A549 (cell line): ENCODE data around the gene CD36.

Experiments
- CHD2 ChIP-seq: fragments of 150-350 bp; IDR thresholded peaks from 2 replicates; pipeline ENCODE4 v1.6.1; 2014; ENCODE audit warnings: low read length; ENCODE audit not compliant: partially characterized antibody
- POLR2A ChIP-seq: IDR thresholded peaks from 2 replicates; pipeline ENCODE4 v1.6.1; 2012; ENCODE audit warnings: mild to moderate bottlenecking, low read length
- RCOR1 ChIP-seq: fragments of 150-350 bp; IDR thresholded peaks from 2 replicates; pipeline ENCODE4 v1.6.1; 2014; ENCODE audit warnings: antibody characterized with exemption, low read length, low read depth
- SMC3 ChIP-seq: fragments of >200 bp; sonication (Bioruptor Twin); formaldehyde crosslinking; IDR thresholded peaks from 3 replicates; pipeline ENCODE4 v1.6.1; 2018; ENCODE audit warnings: inconsistent platforms
- TF ChIP-seq, protein P1 (sequence below): fragments of >200 bp; sonication (Bioruptor Twin); formaldehyde crosslinking; IDR thresholded peaks from 3 replicates; pipeline ENCODE4 v1.5.1; 2016

DNA sequence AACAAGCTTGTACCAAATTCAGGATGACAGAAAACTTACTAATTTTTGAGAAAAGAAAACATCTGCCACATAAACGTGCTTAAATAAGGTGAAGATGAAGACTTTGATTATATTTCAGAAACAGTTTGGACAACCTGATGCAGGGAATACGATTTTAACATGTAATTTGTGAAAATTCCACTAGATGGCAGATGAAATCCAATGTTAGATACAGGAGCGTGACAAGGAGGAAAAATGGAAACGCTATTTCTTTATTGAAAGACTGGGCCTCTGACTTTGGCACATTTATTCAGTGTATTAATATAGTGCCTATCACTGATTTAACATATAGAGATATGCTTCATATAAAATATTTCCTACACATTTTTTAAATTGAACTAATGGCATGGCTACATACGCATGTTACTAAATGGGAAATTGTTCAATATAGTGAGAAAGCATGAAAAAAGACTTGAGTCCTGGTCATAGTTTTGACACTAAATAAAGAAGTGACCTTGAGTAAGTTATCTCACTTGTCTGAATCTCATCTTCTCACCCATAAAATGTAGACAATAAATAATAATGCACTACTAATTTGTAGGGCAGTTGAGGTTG lies 60.7 kb downstream of the CD36 start:
- TF ChIP-seq, protein P1, sequence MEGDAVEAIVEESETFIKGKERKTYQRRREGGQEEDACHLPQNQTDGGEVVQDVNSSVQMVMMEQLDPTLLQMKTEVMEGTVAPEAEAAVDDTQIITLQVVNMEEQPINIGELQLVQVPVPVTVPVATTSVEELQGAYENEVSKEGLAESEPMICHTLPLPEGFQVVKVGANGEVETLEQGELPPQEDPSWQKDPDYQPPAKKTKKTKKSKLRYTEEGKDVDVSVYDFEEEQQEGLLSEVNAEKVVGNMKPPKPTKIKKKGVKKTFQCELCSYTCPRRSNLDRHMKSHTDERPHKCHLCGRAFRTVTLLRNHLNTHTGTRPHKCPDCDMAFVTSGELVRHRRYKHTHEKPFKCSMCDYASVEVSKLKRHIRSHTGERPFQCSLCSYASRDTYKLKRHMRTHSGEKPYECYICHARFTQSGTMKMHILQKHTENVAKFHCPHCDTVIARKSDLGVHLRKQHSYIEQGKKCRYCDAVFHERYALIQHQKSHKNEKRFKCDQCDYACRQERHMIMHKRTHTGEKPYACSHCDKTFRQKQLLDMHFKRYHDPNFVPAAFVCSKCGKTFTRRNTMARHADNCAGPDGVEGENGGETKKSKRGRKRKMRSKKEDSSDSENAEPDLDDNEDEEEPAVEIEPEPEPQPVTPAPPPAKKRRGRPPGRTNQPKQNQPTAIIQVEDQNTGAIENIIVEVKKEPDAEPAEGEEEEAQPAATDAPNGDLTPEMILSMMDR: peak; percentile 89
- no peak for TF ChIP-seq RCOR1
- no peak for TF ChIP-seq CHD2
- TF ChIP-seq POLR2A: no peak
- peak; percentile 96 for TF ChIP-seq SMC3
